IPS-15b (cell line): Measurements from ENCODE around the gene MET.
"Not testable (repeated sequence)": the region's sequence is repeated elsewhere in the genome, so short reads cannot be mapped to it uniquely, and the experiment has no call there.

Experiments used
- H3K27me3 ChIP-seq: one replicate; pipeline ENCODE4 v1.6.1; 2013; ENCODE audit warnings: low read length; ENCODE audit not compliant: control insufficient read depth, insufficient read depth
- H3K36me3 ChIP-seq: one replicate; pipeline ENCODE4 v1.6.1; 2013; ENCODE audit warnings: low read length; ENCODE audit not compliant: control insufficient read depth, insufficient read depth
- H3K4me1 ChIP-seq: one replicate; pipeline ENCODE4 v1.6.1; 2013; ENCODE audit warnings: mild to moderate bottlenecking, low read length; ENCODE audit not compliant: control insufficient read depth, insufficient read depth
- H3K4me3 ChIP-seq: one replicate; pipeline ENCODE4 v1.5.1; 2013; ENCODE audit warnings: low read depth, low read length
- H3K9ac ChIP-seq: one replicate; pipeline ENCODE4 v1.6.1; 2013; ENCODE audit warnings: low read depth, mild to moderate bottlenecking, low read length
- H3K9me3 ChIP-seq: one replicate; pipeline ENCODE4 v1.6.1; 2013; ENCODE audit warnings: mild to moderate bottlenecking, low read length; ENCODE audit not compliant: control insufficient read depth, insufficient read depth

The MET gene

DNA sequence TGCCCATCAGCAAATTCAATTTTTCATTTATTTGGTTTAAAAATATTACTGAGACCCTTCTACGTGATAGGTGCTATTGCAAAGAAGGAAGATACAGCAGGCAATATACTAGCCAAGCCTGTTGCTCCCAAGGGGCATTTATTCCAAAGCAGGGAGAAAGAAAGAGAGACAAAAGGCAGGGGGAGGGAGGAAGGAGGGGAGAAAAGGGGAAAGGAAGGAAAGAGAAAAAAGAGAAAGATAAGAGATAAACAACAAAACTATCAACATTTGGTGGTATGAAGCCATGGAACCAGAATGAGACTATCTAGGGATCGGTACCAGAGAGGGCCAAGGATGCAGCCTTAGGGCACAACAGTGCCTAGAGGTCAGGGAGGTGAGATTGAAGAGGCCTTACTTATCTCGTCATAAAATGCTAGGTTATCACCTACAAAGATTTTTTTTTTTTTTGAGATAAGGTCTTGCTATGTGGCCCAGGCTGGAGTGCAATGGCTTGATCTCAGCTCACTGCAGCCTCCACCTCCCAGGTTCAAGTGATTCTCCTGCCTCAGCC, 135.1 kb downstream of the MET start:
- Histone ChIP-seq H3K4me1 (peaks cover 10% of the 10 kb centered on the region), H3K4me3 (no peak overlapping the region), H3K9me3 (no peaks in the 10 kb centered on the region), H3K36me3 (no peaks in the 10 kb centered on the region), H3K27me3 (no peaks in the 10 kb centered on the region), H3K9ac (no peak overlapping the region)

- Histone ChIP-seq H3K4me1 (peaks cover 3% of the 10 kb centered on the region), H3K9ac (no peak overlapping the region)
Measured at GRCh38 chr7:116809636-116810266, 137.8 kb downstream of the MET start.

GRCh38 chr7:116810267-116811116, 138.5 kb downstream of the MET start:
- H3K27me3 ChIP-seq, result no peaks in the 10 kb centered on the region
- H3K4me1 ChIP-seq, result peaks cover 3% of the 10 kb centered on the region
- no peaks in the 10 kb centered on the region for H3K9me3 ChIP-seq
- H3K36me3 ChIP-seq, result no peaks in the 10 kb centered on the region
- no peak overlapping the region for H3K4me3 ChIP-seq
- H3K9ac ChIP-seq, result no peak overlapping the region

More at GRCh38 chr7:116809636-116810266, 137.8 kb downstream of the MET start:
- H3K9me3 ChIP-seq, result no peaks in the 10 kb centered on the region
- H3K27me3 ChIP-seq, result no peaks in the 10 kb centered on the region
- H3K36me3 ChIP-seq, result no peaks in the 10 kb centered on the region
- no peak overlapping the region for H3K4me3 ChIP-seq

- Histone ChIP-seq H3K4me1 (peaks cover 3% of the 10 kb centered on the region), H3K9me3 (no peaks in the 10 kb centered on the region)
Measured at GRCh38 chr7:116811768-116812167, 139.8 kb downstream of the MET start.

DNA sequence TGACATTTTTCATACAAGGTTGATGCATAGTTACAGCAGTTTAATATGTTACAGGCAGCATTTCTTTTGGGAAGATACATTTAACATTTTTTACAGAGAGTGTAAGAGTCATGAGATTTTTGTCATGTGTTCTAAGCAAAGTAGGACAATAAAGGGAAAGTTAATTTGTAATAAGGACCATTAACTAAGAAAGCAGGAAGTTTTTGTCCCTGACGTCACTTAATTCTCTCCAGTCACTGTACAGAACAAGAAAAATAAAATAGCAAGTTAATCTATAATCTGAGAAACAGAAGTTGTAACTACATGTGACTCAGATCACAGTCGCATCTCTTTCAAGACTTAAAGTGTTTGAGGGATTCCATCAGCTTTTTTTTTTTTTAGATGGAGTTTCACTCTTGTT, 140.9 kb downstream of the MET start:
- no peak overlapping the region for H3K9ac ChIP-seq
- H3K36me3 ChIP-seq, result no peaks in the 10 kb centered on the region
- H3K4me3 ChIP-seq, result no peak overlapping the region

More at GRCh38 chr7:116811768-116812167, 139.8 kb downstream of the MET start:
- Histone ChIP-seq H3K9ac (no peak overlapping the region), H3K36me3 (no peaks in the 10 kb centered on the region), H3K4me3 (no peak overlapping the region), H3K27me3 (no peaks in the 10 kb centered on the region)

GRCh38 chr7:116813371-116813770, 141.4 kb downstream of the MET start:
- not testable (repeated sequence) for H3K36me3 ChIP-seq, H3K9me3 ChIP-seq, H3K9ac ChIP-seq, H3K4me1 ChIP-seq, H3K27me3 ChIP-seq, H3K4me3 ChIP-seq

More for the DNA sequence above, 140.9 kb downstream of the MET start:
- Histone ChIP-seq H3K9me3 (no peaks in the 10 kb centered on the region), H3K4me1 (peaks cover 3% of the 10 kb centered on the region), H3K27me3 (no peaks in the 10 kb centered on the region)

DNA sequence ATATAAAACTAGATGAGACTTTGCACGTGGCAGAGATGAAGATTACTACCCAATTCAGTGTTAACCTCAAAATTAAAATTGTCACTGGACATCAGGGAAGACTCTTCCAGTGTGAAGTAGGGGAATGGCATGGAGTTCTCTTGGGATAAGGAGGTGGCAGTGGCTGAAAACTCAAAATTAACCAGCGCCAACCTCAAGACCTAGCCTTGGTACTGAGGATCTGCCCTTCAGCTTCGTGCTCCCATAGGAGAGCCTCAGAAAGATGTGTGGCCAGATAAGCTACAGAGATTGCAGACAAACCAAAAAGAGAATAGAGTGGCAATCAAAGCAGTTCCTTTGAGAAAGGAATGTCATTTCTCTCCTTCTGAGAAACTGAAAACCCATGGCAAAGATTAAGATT, 143.0 kb downstream of the MET start:
- no peaks in the 10 kb centered on the region for H3K9me3 ChIP-seq
- H3K4me1 ChIP-seq, result no peaks in the 10 kb centered on the region
- H3K27me3 ChIP-seq, result no peaks in the 10 kb centered on the region
- H3K9ac ChIP-seq, result no peak overlapping the region
- H3K4me3 ChIP-seq, result no peak overlapping the region
- H3K36me3 ChIP-seq, result no peaks in the 10 kb centered on the region

- H3K4me1 ChIP-seq, result no peaks in the 10 kb centered on the region
- no peaks in the 10 kb centered on the region for H3K9me3 ChIP-seq
- no peaks in the 10 kb centered on the region for H3K27me3 ChIP-seq
- H3K4me3 ChIP-seq, result no peak overlapping the region
- H3K9ac ChIP-seq, result no peak overlapping the region
- H3K36me3 ChIP-seq, result no peaks in the 10 kb centered on the region
Measured at GRCh38 chr7:116820149-116820548, 148.2 kb downstream of the MET start.

DNA sequence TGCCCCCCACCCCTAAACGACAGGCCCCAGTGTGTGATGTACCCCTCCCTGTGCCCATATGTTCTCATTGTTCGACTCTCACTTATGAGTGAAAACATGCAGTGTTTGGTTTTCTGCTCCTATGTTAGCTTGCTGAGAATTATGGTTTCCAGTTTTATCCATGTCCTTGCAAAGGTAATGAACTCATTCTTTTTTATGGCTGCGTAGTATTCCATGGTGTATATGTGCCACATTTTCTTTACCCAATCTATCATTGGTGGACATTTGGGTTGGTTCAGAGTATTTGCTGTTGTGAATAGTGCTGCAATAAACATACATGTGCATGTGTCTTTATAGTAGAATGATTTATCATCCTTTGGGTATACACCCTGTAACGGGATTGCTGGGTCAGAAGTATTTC, 149.7 kb downstream of the MET start:
- H3K36me3 ChIP-seq, H3K9me3 ChIP-seq, H3K9ac ChIP-seq, H3K27me3 ChIP-seq, H3K4me1 ChIP-seq, H3K4me3 ChIP-seq: not testable (repeated sequence)

DNA sequence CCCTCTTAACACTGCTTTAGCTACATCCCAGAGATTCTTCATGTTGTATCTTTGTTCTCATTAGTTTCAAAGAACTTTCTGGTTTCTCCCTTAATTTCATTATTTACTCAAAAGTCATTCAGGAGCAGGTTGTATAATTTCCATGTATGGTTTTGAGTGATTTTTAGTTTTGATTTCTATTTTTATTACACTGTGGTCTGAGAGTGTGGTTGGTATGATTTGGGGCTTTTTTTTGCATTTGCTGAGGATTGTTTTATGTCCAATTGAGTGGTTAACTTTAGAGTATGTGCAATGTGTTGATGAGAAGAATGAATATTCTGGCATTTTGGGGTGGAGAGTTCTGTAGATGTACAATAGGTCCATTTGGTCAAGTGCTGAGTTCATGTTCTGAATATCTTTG, 152.5 kb downstream of the MET start:
- Histone ChIP-seq H3K4me3 (no peak overlapping the region), H3K4me1 (no peaks in the 10 kb centered on the region), H3K9me3 (no peaks in the 10 kb centered on the region), H3K27me3 (no peaks in the 10 kb centered on the region), H3K9ac (no peak overlapping the region), H3K36me3 (no peaks in the 10 kb centered on the region)

DNA sequence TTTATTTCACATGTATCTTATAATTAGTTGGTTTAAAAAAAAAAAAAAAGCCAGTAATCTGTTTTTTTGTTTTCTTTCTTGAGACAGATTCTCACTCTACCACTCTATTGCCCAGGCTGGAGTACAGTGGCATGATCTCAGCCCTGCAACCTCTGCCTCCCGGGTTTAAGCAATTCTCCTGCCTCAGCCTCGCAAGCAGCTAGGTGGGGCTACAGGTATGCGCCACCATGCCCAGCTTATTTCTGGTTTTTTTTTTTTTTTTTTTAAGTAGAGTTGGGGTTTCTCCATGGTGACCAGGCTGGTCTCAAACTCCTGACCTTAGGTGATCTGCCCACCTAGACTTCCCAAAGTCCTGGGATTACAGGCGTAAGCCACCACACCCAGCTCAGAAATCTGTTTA, 156.3 kb downstream of the MET start:
- no peak overlapping the region for H3K9ac ChIP-seq
- no peaks in the 10 kb centered on the region for H3K27me3 ChIP-seq
- no peaks in the 10 kb centered on the region for H3K36me3 ChIP-seq
- no peak overlapping the region for H3K4me3 ChIP-seq
- no peaks in the 10 kb centered on the region for H3K4me1 ChIP-seq
- H3K9me3 ChIP-seq, result no peaks in the 10 kb centered on the region

GRCh38 chr7:116829041-116829440, 157.0 kb downstream of the MET start:
- no peaks in the 10 kb centered on the region for H3K36me3 ChIP-seq
- H3K4me3 ChIP-seq, result no peak overlapping the region
- H3K9me3 ChIP-seq, result no peaks in the 10 kb centered on the region
- H3K4me1 ChIP-seq, result no peaks in the 10 kb centered on the region
- H3K27me3 ChIP-seq, result no peaks in the 10 kb centered on the region
- H3K9ac ChIP-seq, result no peak overlapping the region
